H9 (cell line): ENCODE results near the gene KCNG1. TPM values are rescaled to one million over a fixed set of nuclear protein-coding genes. Genes with fewer than 3 reads are reported as not detected.
A peak's percentile ranks its signal among the peaks of the same experiment; 100 is the strongest.

ENCODE experiments used
- DNase-seq: peaks from one replicate; pipeline ENCODE4 v3.0.0-alpha.2; 2017
- H2AFZ ChIP-seq: one replicate; pipeline ENCODE4 v1.6.1; 2013; ENCODE audit warnings: mild to moderate bottlenecking, low read length, control low read depth, moderate library complexity
- H2AK5ac ChIP-seq: 2 replicates; pipeline ENCODE4 v1.6.1; 2013; ENCODE audit warnings: low read length, control low read depth, mixed read lengths; ENCODE audit not compliant: insufficient read length
- H2BK120ac ChIP-seq: one replicate; pipeline ENCODE4 v1.6.1; 2013; ENCODE audit warnings: low read depth, mild to moderate bottlenecking, low read length, control low read depth, inconsistent platforms; ENCODE audit not compliant: poor library complexity, severe bottlenecking
- H2BK12ac ChIP-seq: 2 replicates; pipeline ENCODE4 v1.6.1; 2013; ENCODE audit warnings: low read length, control low read depth, mixed read lengths, low read depth; ENCODE audit not compliant: insufficient read length
- H2BK15ac ChIP-seq: 2 replicates; pipeline ENCODE4 v1.6.1; 2013; ENCODE audit warnings: low read depth, low read length, control low read depth
- H2BK20ac ChIP-seq: one replicate; pipeline ENCODE4 v1.6.1; 2013; ENCODE audit warnings: low read depth, mild to moderate bottlenecking, low read length, control low read depth, inconsistent platforms; ENCODE audit not compliant: poor library complexity, severe bottlenecking
- H2BK5ac ChIP-seq: 2 replicates; pipeline ENCODE4 v1.6.1; 2013; ENCODE audit warnings: low read length, control low read depth, mixed read lengths; ENCODE audit not compliant: insufficient read length
- H3K14ac ChIP-seq: 2 replicates; pipeline ENCODE4 v1.6.1; 2013; ENCODE audit warnings: low read length, control low read depth; ENCODE audit not compliant: insufficient read depth
- H3K18ac ChIP-seq: 2 replicates; pipeline ENCODE4 v1.6.1; 2013; ENCODE audit warnings: low read depth, mild to moderate bottlenecking, mixed read lengths, low read length, control low read depth; ENCODE audit not compliant: insufficient read length
- H3K23ac ChIP-seq: 2 replicates; pipeline ENCODE4 v1.6.1; 2013; ENCODE audit warnings: low read length, control low read depth, mixed read lengths, low read depth; ENCODE audit not compliant: insufficient read length
- H3K23me2 ChIP-seq: 2 replicates; pipeline ENCODE4 v1.6.1; 2013; ENCODE audit warnings: low read depth, mild to moderate bottlenecking, mixed read lengths, low read length, control low read depth; ENCODE audit not compliant: insufficient read length, poor library complexity, severe bottlenecking
- H3K27ac ChIP-seq: 2 replicates; pipeline ENCODE4 v1.5.1; 2013; ENCODE audit warnings: low read length, control low read depth, mixed read lengths, low read depth; ENCODE audit not compliant: insufficient read length
- H3K27me3 ChIP-seq: 2 replicates; pipeline ENCODE4 v1.6.1; 2013; ENCODE audit warnings: low read length, control low read depth, inconsistent platforms; ENCODE audit not compliant: insufficient read depth
- H3K4ac ChIP-seq: 2 replicates; pipeline ENCODE4 v1.6.1; 2013; ENCODE audit warnings: low read depth, mild to moderate bottlenecking, control low read depth, inconsistent platforms, low read length, moderate library complexity
- H3K4me1 ChIP-seq: 2 replicates; pipeline ENCODE4 v1.6.1; 2013; ENCODE audit warnings: low read length, control low read depth, inconsistent platforms; ENCODE audit not compliant: insufficient read depth
- H3K4me2 ChIP-seq: 2 replicates; pipeline ENCODE4 v1.6.1; 2013; ENCODE audit warnings: low read length, control low read depth, mixed read lengths; ENCODE audit not compliant: insufficient read length, insufficient read depth
- H3K56ac ChIP-seq: 2 replicates; pipeline ENCODE4 v1.6.1; 2013; ENCODE audit warnings: low read depth, mild to moderate bottlenecking, mixed read lengths, low read length, control low read depth; ENCODE audit not compliant: insufficient read length
- H3K79me1 ChIP-seq: 2 replicates; pipeline ENCODE4 v1.6.1; 2013; ENCODE audit warnings: low read depth, mild to moderate bottlenecking, moderate library complexity, low read length, control low read depth, inconsistent platforms; ENCODE audit not compliant: insufficient read depth, poor library complexity, severe bottlenecking
- H3K79me2 ChIP-seq: 2 replicates; pipeline ENCODE4 v1.6.1; 2013; ENCODE audit warnings: low read length, control low read depth, inconsistent platforms; ENCODE audit not compliant: insufficient read depth
- H3K9ac ChIP-seq: 2 replicates; pipeline ENCODE4 v1.6.1; 2013; ENCODE audit warnings: low read length, control low read depth, mixed read lengths; ENCODE audit not compliant: insufficient read length; ENCODE audit errors: extremely low read depth
- H3K9me3 ChIP-seq: one replicate; pipeline ENCODE4 v1.6.1; 2013; ENCODE audit warnings: low read depth, low read length, inconsistent platforms; ENCODE audit not compliant: control insufficient read depth
- H3T11ph ChIP-seq: one replicate; pipeline ENCODE4 v1.6.1; 2013; ENCODE audit warnings: mild to moderate bottlenecking, low read length, control low read depth, inconsistent platforms
- H4K20me1 ChIP-seq: one replicate; pipeline ENCODE4 v1.6.1; 2013; ENCODE audit not compliant: control insufficient read depth, insufficient read length, insufficient read depth
- H4K5ac ChIP-seq: 2 replicates; pipeline ENCODE4 v1.6.1; 2013; ENCODE audit warnings: low read depth, mild to moderate bottlenecking, mixed read lengths, low read length, control low read depth; ENCODE audit not compliant: insufficient read length
- H4K8ac ChIP-seq: replicated peaks from 2 replicates; pipeline ENCODE4 v1.6.1; 2013; ENCODE audit warnings: low read length, control low read depth, mixed read lengths, low read depth; ENCODE audit not compliant: insufficient read length
- H4K91ac ChIP-seq: 2 replicates; pipeline ENCODE4 v1.6.1; 2013; ENCODE audit warnings: low read depth, mild to moderate bottlenecking, moderate library complexity, mixed read lengths, low read length, control low read depth; ENCODE audit not compliant: insufficient read length
- H3K27ac Mint-ChIP-seq, 3 experiments: 2 replicates in 2 of 3; 3 replicates in 1 of 3; pipeline ENCODE4 v1.8.0; 2020 to 2021; ENCODE audit warnings: mixed read lengths in 3 of 3, mild to moderate bottlenecking in 1 of 3, moderate library complexity in 1 of 3
- H3K27me3 Mint-ChIP-seq: 2 replicates; pipeline ENCODE4 v1.8.0; 2021; ENCODE audit warnings: low read depth, mild to moderate bottlenecking, moderate library complexity, mixed read lengths
- H3K36me3 Mint-ChIP-seq, 3 experiments: 2 replicates in 2 of 3; 3 replicates in 1 of 3; pipeline ENCODE4 v1.8.0; 2020 to 2021; ENCODE audit warnings: low read depth in 3 of 3, mixed read lengths in 3 of 3; ENCODE audit not compliant: insufficient read depth in 1 of 3
- H3K4me1 Mint-ChIP-seq, 2 experiments: 2 replicates each; pipeline ENCODE4 v1.8.0; 2020; ENCODE audit warnings: mixed read lengths in 2 of 2
- H3K4me3 Mint-ChIP-seq, 2 experiments: 2 replicates in 1 of 2; 3 replicates in 1 of 2; pipeline ENCODE4 v1.8.0; 2020 to 2021; ENCODE audit warnings: mild to moderate bottlenecking in 2 of 2, mixed read lengths in 2 of 2, moderate library complexity in 1 of 2
- H3K9me3 Mint-ChIP-seq, 2 experiments: 2 replicates in 1 of 2; 3 replicates in 1 of 2; pipeline ENCODE4 v1.8.0; 2020; ENCODE audit warnings: mild to moderate bottlenecking in 2 of 2, mixed read lengths in 2 of 2, moderate library complexity in 1 of 2
- WGBS: extraction: QIAGEN DNeasy Blood & Tissue Kit; methylation state at CpG from one replicate; pipeline ENCODE4 v1.1.7; 2013; ENCODE audit warnings: missing lambda C conversion rate, low lambda C conversion rate, mixed read lengths; ENCODE audit not compliant: insufficient read length; ENCODE audit errors: extremely low coverage; 5-methylcytosine and 5-hydroxymethylcytosine counted together
- total RNA-seq: library from RNA; stranded (reverse); gene quantifications from 2 replicates; pipeline ENCODE4 v1.2.1, GENCODE V29; 2021
- TF ChIP-seq, protein P1 (sequence below): fragments of 200-600 bp; sonication (generic); conservative IDR thresholded peaks from 3 replicates; pipeline ENCODE4 v1.8.0; 2021; ENCODE audit warnings: antibody characterized with exemption, mild to moderate bottlenecking

KCNG1 gene
- total RNA-seq, 1 experiment from 2014 or later = 13.2 TPM

DNA sequence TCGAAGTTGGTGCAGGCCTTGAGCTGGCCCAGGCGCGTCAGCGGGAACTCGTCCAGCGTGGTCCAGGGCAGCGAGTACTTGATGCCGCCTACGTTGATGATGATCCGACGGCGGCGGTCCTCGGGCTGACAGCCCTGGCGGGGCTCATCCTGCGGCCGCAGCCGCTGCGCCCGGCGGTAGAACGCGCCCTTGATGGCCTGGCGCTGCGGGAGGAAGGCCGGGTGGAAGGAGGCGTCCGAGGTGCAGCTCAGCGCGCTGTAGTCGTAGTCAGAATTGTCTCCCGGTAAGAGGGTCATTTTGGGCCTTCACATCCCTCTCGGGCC, 12.9 kb downstream of the KCNG1 start:
- H3K4me2 ChIP-seq = no peak overlapping the region
- no peaks in the 10 kb centered on the region for H3K27me3 Mint-ChIP-seq
- H3K36me3 Mint-ChIP-seq = peaks cover 13 to 14% (median 14%) of the 10 kb centered on the region in 3 experiments; a peak in 6 of 7 replicates

More for the DNA sequence above, 12.9 kb downstream of the KCNG1 start:
- Histone ChIP-seq H3K56ac (no peak overlapping the region), H3K27me3 (no peaks in the 10 kb centered on the region), H2BK12ac (no peak overlapping the region), H3K79me2 (no peaks in the 10 kb centered on the region), H2BK120ac (no peak overlapping the region), H2AFZ (no peak overlapping the region), H3K9ac (no peak overlapping the region), H2BK15ac (no peak overlapping the region), H3K18ac (no peak overlapping the region), H3K27ac (no peak overlapping the region), H3K79me1 (no peaks in the 10 kb centered on the region), H3K23me2 (no peaks in the 10 kb centered on the region), H3T11ph (no peak overlapping the region), H4K91ac (no peak overlapping the region), H4K20me1 (no peaks in the 10 kb centered on the region), H4K8ac (no peak overlapping the region), H2AK5ac (no peak overlapping the region), H3K14ac (no peak overlapping the region), H3K23ac (no peak overlapping the region), H4K5ac (no peak overlapping the region), H3K4ac (no peak overlapping the region), H2BK5ac (no peak overlapping the region), H3K9me3 (no peaks in the 10 kb centered on the region), H2BK20ac (no peak overlapping the region), H3K4me1 (peaks cover 4% of the 10 kb centered on the region; the same call in 1 of the 2 replicates)
- no peak for DNase-seq
- Mint-ChIP-seq H3K27ac (peak overlapping the region in 1 of 3 experiments; percentile 46; a peak in 2 of 7 replicates), H3K4me3 (no peak overlapping the region), H3K9me3 (no peaks in the 10 kb centered on the region; a peak in 1 of 5 replicates), H3K4me1 (peaks cover 15% of the 10 kb centered on the region in 2 experiments)
- TF ChIP-seq, protein P1, sequence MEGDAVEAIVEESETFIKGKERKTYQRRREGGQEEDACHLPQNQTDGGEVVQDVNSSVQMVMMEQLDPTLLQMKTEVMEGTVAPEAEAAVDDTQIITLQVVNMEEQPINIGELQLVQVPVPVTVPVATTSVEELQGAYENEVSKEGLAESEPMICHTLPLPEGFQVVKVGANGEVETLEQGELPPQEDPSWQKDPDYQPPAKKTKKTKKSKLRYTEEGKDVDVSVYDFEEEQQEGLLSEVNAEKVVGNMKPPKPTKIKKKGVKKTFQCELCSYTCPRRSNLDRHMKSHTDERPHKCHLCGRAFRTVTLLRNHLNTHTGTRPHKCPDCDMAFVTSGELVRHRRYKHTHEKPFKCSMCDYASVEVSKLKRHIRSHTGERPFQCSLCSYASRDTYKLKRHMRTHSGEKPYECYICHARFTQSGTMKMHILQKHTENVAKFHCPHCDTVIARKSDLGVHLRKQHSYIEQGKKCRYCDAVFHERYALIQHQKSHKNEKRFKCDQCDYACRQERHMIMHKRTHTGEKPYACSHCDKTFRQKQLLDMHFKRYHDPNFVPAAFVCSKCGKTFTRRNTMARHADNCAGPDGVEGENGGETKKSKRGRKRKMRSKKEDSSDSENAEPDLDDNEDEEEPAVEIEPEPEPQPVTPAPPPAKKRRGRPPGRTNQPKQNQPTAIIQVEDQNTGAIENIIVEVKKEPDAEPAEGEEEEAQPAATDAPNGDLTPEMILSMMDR = no peak
- no CpG with 5 or more reads among the region's 33 CpGs for WGBS
